Stimulated activated CD4-positive, alpha-beta T cell treated with anti-CD3 and anti-CD28 coated beads, Interleukin-4, amount 100 ng/mL, for 24 hours (primary cell): ENCODE measurements around the gene APOA1.
"Not testable (repeated sequence)": the region's sequence is repeated elsewhere in the genome, so short reads cannot be mapped to it uniquely, and the experiment has no call there.

Experiments
- DNase-seq: peaks from one replicate; pipeline ENCODE4 v3.0.0-alpha.2; 2020

The APOA1 gene

DNA sequence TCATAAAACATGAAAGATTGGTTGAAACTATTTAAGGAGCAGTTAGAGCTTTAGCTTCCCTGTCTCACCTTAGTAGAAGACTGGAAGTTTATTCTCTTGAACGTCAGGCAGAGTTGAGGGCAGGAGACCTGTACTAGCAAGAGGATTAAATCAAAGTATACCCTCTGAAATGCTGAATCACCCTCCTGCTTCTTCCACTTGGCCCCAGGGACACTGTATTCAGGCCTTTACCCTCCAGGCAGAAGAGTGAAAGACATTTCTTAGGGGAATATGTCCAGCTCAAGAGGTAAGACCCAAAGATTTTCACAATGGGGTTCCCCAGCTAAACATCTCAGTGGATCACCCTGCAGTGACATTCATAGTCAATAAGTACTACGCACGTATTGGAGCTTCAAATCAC is 26.2 kb downstream of the APOA1 start:
- DNase-seq, result no peak

DNA sequence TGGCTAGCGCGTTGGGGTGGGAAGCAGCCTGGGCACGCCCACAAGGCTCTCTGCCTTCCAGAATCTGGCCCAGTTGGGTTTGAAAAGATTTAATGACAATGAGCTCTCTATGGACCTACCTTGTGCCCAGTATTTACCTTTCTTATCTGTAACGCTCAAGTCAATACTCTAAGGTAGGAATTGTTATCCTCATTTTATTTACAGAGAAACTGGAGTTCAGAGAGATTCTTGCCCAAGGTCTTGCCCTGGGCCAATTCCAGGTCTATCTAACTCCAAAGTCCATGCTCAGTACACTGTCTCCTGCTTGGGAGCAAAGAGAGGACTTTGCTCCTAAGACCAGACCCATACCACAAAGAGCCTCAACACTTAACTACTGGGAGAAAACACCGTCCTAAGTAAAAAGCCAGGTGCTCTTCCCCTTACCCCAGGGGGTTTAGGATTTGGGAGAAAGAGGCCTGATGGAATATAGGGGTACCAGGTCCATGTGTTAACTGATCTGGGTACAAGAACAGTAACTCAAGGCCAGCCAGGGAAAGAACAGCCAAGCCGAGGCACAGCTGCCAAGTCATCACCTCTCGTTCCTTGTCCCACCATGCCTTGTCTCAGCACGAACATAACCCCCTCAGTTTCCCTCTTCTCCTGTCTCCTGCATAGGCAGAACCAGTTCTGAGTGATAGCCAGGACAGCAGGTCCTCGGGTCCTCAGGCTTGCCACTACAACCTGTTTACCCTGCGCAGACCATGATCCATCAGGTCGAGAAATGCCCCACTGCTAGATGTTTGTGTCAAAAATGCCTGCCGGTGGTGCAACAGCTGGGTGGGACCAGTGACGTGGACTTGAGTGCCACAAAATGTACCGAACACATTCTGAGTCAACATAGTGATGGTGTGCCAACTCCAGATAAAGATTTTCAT is 28.9 kb downstream of the APOA1 start:
- no peak for DNase-seq

DNA sequence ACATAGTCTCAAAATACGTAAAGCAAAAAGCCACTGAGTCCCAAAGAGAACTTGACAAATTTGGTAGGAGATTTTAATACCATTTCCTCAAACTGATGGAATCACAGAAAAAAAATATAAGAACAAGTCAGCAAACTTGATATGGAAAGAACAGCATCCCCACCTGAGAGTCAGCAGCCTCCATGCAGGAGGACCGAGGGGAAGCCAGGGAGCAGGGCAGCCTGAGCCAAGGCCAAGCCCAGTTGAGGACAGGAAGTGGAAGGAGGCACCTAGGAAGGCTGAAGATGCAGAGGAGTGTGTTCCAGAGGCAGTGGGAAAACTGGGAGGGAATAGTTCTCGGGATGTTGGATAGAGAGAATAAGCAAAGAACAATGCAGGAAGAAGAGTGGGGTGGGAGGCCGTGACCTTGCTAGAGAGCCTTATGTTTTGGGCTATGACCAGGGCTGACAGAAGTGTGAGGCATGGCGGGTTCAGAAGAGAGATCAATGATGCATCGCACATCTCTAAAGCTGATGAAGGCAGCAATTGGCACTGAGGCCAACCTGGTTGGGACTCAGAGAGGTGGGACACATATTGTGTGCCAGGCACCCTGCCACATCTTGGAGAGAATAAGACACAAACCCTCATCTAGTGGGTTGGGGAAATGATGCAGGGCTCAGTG is 29.7 kb downstream of the APOA1 start:
- no peak for DNase-seq

DNA sequence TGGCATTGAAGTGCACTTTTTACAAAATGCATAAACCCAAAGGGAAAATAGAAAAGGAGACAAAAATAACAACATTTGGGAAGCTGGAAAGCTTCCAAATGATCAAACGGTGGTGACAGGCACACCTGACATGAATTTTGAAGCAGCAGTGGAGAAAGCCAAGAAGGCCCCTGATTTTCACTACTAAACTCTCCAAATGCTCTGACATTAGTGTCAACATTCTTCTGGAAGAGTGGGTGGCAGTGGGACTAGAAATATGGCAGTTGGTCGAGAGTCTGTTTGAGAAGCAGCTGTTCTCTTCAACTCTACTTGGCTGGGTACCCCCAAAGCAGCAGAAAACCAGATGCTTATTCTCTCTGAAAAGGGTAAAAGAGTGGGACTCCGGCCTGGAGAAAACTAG is 33.4 kb downstream of the APOA1 start:
- DNase-seq, result no peak

DNA sequence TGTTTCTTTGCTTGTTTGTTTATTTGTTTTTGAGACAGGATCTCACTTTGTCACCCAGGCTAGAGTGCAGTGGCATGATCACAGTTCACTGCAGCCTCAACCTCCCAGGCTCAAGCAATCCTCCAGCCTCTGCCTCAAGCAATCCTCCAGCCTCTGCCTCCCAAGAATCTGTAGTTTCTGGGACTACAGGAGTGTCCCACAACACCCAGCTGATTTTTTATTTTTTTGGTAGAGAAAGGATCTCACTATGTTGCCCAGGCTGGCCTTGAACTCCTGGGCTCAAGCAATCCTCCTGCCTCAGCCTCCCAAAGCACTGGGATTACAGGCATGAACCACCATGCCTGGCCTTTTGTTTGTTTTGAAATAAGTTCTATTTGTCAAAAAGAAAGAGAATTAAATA is 35.8 kb downstream of the APOA1 start:
- DNase-seq, result not testable (repeated sequence)

DNA sequence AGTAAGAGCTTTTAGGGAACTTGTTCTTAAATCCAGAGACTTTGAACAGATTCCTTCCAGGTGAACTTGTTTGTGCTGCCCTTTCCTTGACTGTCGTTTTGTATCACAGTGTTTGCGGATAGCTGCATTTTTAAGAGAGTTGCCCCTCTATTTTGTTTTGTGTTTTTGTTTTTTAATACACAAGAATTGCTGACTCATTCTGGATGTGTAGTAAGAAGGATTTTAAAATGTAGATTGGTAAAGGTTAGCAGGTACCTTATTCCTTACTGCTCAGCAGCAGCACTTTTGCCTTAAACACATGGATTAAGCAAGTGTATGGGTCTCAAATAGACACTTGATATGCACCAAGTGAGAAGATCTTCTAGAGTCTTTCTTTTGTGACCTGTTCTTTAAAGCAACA is 36.8 kb downstream of the APOA1 start:
- no peak for DNase-seq

DNA sequence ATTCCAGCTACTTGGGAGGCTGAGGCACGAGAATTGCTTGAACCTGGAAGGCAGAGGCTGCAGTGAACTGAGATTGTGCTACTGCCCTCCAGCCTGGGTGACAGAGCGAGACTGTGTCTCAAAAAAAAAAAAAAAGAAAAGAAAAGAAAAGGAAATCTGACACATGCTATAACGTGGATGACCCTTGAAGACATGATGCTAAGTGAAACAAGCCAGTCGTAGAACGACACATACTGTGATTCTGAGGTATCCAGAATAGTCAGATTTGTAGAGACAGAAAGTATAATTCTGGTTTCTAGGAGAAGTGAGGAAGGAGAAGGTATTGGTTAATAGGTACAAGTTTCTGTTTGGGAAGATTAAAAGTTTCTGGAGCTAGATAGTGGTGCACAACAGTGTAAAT is 39.1 kb downstream of the APOA1 start:
- no peak for DNase-seq

DNA sequence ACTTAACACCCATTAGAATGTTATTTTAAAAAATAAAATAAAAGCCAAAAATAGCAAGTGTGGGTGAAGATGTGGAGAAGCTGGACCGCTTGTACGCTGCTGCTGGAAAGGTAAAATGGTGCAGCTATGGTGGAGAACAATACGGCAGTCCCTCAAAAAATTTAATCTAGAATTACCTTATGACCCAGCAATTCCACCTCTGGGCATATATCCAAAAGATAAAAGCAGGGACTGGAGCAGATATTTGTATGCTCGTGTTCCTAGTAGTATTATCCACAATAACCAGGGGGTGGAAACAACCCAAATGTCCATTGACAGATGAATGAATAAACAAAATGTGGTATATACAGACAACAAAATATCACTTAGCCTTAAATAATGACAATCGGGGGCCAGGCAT is 39.6 kb downstream of the APOA1 start:
- no peak for DNase-seq

DNA sequence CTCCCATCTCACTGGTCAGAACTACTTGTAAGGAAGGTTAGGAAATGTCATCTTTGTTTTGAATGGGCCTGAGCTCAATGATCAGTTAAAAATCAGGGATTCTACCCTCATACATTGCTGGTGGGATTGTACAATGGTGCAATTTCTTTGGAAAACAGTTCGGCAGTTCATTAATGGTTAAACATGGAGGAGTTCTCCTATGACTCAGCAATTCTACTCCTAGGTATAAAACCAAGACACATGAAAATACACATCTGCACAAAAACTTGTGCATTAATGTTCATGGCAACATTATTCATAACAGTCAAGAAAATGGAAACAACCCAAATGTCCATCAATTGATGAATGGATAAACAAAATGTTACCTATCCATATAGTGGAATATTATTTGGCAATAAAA is 40.9 kb downstream of the APOA1 start:
- DNase-seq, result no peak

DNA sequence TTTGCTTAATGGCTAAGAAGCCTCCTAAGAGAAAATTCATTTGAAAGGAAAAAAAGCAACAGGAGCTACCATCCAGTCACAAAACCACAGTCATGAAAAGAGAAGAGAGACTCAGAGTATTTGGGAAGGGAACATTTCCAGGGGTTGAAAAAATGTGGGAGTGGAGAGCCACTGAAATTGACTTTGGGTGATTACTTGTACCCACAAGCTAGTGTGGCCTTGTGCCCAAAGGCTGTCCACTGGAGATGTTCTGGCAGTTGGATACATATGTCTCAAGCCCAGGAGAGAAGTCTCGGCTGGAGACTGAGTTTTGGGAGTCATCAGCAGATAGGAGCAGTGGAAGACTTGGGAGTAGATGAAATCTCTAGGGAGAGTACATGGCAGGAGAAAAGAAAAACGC is 42.6 kb downstream of the APOA1 start:
- DNase-seq, result no peak

DNA sequence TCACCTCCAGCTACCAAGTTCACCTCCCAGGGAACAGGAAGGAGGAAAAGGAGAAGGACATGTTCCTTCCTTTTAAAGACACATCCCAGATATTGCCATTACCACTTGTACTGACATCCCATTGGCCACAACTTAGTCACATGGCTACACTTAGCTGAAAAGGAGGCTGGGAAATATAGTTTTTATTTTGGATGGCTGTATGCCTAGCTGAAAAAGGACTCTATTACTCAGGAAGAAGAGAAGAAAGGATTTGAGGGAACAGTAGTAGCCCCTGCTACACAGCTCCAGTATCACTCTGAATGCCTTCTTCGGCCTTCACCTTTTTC is 43.7 kb downstream of the APOA1 start:
- no peak for DNase-seq

DNA sequence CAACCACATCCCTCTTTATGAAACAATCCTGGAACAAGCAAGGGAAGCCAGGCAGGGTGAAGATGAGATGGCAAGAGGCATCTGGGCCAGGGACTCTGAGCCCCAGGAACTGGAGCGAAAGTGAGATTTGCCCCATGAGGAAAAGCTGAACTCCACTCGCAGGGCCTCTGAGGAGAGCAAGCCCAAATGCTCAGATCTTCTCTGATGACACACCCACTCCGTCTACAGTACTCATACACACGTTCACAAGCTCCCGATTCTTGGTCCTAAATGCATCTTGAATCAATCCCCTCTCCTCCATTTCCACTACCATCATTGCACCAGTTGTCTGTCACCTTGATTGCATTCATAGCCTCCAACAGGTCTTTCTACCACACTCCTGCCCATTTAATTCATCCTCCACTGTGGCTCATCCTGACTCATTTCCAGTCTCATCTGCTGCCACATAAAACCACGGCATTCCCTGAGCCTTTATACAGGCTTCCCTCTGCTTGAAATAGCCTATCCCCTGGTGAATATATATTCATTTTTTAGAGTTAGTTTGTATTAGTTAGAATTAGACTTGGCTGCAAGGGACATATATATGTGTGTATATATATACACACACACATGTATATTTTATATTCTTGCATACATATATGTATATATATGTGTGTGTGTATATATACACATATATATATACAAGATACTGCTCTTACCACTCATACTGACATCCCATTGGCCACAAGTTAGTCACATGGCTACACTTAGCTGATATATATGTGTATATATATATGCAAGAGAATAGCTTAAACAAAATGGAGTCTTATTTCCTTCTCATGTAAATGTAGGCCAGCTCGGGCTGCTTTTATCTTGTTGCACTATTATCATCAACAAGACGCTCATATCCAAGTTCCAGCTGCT is 44.3 kb downstream of the APOA1 start:
- no peak for DNase-seq

DNA sequence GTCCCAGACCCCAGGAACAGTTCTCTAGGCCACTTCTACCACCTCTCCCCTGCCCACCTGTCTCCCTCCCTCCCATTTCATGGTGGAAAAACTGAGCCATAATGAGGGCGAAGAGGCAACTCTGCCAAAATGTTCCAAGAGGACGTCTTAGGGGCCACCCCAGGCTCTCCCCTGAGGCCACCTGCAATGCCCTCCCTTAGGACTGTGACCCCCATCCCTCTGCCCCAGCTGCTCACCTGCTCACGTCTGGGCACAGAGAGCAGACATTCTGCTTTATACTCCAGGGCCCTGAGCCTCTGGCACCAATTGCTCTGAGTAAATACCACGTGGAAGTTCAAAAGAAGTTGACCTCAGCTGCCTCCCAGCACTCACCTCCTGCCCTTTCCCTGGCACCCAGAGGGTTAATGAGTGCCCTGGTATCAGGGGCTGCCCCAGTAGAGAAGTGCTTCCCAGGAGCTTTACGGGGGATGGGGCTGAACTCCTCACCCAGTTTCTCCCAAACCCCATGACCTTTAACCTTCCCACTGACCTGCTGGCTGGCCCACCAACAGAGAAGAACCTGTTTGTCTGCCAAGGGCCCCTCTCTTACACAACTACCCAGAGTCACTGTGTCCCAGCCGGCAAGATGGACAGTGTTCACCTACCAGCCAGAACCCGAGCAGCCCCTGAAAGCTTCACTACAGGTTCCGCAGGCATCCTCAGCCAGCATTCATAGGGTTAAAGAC is 45.1 kb downstream of the APOA1 start:
- DNase-seq, result no peak

DNA sequence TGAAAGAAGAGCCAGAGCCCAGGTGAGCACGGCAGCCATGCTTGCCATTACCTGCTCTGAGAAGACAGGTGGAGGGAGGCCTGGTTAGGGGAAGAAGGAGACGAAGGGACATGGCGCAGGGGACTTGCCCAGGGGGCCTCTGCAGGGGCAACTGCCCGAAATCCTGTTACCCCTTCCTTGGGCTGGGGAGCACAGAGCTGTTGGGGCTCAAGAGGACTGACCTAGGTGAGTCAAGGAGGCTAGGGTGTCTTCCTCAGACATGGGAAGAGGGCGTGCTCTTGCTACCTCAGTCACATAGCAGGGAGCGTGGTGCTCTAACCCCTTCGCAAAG is 45.6 kb downstream of the APOA1 start, which contains the start of gene APOA5:
APOA5 (minus strand) TSS at position 67 of the 331 bp plus-strand sequence; CDS start at position 48, 19 bp downstream.
- DNase-seq, result no peak

DNA sequence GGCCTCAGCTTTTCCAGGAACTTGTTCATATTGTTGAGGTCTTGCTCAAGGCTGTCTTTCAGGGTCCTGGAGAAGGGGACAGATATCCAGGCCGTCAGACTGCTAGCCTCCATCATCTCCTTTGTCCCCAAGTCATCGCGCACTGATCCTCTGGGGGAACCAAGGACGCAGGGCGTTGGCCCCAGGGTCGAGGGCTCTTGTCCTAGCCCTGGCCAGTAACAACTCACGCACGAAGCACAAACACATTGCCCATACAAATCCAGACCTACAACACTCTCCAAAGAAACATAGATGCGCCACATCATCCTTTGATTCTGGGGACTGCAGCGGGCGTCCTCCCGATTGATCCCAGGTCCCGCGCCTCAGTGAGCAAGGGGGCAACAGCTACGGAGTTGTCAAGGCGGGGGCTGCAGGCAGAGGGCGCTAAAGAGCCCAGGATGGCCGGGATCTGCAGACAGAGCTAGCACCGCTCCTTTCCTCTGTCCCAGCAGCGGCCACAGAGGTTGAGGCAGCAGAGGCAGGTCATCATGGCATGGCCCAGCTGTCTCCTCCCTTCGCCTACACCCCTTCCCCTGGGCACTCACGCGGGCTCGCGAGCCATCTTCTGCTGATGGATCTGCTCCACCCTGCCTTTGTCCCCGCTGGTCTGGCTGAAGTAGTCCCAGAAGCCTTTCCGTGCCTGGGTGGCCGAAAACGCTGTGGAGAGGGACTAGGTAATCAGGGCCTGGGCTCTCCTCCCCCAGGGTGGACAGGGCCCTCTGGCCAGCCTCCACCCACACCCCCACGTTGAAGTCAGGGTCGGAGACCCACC is 46.2 kb downstream of the APOA1 start:
- DNase-seq, result peak; percentile 80

DNA sequence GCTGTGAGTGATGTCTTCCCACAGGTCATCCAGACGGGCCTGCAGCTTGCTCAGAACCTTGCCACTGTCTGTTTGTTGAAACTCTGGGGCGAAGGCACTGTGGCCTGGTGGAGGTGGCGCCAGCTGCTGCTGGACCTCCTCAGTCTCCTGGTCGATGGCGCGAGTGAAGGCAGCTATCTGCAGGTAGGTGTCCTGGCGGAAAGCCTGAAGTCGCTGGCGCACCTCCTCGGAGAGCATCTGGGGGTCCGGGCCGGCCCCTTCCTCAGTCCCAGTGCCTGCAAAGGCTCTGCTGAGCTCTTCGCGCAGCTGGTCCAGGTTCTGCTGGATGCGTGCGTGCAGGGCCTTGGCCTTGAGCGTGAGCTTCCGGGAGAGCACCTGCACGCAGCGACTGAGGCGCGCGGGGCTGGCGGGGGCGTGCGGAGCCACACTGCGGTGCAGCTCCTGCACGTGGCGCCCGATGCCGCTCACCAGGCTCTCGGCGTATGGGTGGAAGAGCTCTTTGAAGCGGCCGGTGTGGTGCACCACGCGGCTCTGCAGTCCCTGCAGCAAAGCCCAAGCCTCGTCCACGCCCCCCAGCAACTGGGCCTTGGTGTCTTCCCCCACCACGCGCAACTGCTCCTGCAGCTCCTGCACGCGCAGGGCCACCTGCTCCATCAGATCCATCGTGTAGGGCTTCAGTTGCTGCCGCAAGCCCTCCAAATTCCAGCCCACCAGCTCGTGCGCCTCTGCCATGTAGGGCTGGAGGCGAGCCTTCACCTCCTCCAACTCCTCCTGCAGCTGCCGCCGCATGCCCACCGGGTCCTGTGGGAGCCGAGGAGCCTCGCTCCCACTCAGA is 47.0 kb downstream of the APOA1 start:
- no peak for DNase-seq

DNA sequence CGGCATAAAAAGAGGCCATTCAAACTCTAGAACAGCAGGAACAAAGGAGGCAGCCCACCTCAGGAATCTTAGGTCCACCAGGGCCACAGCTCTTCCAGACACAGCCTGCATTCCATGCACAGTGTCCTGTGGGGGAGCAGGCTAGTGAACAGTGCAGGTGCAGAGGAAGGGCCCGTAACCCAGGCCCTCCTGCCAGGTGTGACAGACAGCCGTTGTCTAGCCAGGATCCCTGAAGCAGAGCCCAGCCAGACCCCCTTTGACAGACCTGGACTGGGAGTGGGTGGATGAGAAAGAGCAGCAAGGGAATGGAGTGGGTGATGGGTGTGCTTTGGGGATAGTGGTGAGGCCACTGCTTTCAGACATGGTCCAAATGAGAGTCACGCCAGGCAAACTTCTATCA is 48.4 kb downstream of the APOA1 start:
- no peak for DNase-seq

DNA sequence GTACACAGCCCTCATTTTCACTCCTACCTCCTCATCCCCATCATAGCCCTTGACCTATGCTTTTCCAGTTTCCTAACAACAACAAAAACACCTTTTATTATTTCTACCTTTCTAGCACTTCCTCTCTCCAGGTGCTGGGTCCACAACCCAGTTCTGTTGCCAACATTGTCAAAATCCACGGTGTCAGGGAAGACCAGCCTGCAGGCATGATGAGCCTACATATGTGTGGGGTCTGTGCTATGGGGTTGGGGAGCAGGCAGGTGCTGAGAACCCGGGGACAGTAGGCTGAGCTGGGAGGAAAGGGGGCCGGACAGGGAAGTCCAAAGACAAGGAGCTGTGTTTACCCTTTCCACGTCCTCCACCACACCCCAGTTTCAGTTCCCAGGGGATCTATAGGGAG is 48.9 kb downstream of the APOA1 start:
- no peak for DNase-seq

DNA sequence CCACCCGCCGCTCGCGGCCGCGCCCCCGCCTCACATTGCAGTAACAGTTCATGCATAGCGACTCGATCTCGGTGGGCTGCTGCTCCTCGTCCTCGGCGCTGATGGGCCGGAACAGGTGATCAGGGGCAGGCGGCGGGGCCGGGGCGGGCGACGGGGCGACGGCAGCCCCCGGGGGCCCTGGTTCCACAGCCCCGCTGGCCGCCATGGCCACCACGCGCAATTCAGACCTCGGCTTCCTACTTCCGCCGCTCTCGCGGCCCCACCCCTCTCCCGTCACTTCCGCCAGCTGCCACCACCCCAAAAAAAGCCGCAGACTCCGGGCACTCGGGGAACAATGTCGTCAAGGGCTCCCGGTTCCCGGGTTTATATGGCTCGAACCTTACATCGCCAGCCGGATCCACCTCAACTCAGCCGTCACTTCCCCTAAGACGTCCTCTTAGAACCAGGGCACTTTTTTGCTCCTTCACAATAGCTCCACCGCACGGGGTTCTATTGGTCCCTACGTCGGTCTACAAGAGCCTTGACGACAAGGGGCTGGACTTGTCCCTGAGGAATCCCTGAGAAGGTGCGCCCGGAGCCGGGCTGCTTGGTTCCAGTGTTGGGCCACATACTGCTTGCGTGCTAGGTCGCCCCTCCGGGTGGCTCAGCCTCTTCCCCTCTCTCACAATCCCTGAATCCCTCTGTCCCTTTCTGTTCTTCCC is 49.5 kb downstream of the APOA1 start, which contains the start of gene ZPR1:
ZPR1 (minus strand) TSS at position 238 of the 701 bp plus-strand sequence; CDS start at position 205, 33 bp downstream.
- DNase-seq, result peak; percentile 84

DNA sequence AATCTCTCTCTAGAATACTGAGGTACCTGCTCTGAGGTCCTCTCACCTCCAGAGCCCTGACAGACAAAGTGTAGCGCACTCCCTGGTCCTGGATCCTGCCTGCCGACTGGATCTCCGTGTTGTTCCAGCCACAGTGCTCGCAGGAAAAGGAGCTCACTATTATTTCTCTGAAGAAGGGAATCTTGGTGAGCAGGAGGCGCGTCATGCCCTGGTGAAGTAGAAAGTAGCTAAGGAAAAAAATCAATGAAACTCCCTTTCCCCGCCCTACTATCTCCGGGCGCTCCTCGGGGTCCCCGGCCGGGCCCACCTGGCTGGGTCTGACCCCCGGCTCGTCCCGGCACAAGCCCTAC is 50.0 kb downstream of the APOA1 start:
- no peak for DNase-seq
